Liver (tissue), 9 donors: Measurements from ENCODE around the gene TXNDC16. TPM values are rescaled to one million over a fixed set of nuclear protein-coding genes. Genes with fewer than 3 reads are reported as not detected.

Experiments used
- DNase-seq: peaks from one replicate; pipeline ENCODE4 v3.0.0-alpha.2; 2017; ENCODE audit warnings: low spot score
- H3K27ac ChIP-seq, 2 donors: one replicate each; pipeline ENCODE4 v1.7.0; 2013; ENCODE audit warnings: inconsistent platforms in 2 of 2, low read length in 2 of 2, control low read depth in 1 of 2, low read depth in 1 of 2, mild to moderate bottlenecking in 1 of 2
- H3K27me3 ChIP-seq, 4 donors: one replicate each; pipeline versions ENCODE4 v1.6.1 to v1.7.0; 2013; ENCODE audit warnings: low read length in 3 of 4, inconsistent platforms in 1 of 4, mild to moderate bottlenecking in 1 of 4, moderate library complexity in 1 of 4; ENCODE audit not compliant: control insufficient read depth in 4 of 4, insufficient read depth in 4 of 4
- H3K36me3 ChIP-seq, 4 donors: one replicate each; pipeline versions ENCODE4 v1.6.1 to v1.7.0; 2013; ENCODE audit warnings: low read length in 3 of 4, mild to moderate bottlenecking in 3 of 4, low read depth in 1 of 4, moderate library complexity in 1 of 4; ENCODE audit not compliant: control insufficient read depth in 4 of 4, insufficient read depth in 3 of 4
- H3K4me1 ChIP-seq, 4 donors: one replicate each; pipeline versions ENCODE4 v1.6.1 to v1.7.0; 2013; ENCODE audit warnings: low read length in 3 of 4, mild to moderate bottlenecking in 3 of 4, moderate library complexity in 1 of 4; ENCODE audit not compliant: control insufficient read depth in 4 of 4, insufficient read depth in 4 of 4
- H3K4me3 ChIP-seq, 3 donors: one replicate each; pipeline versions ENCODE4 v1.6.1 to v1.7.0; 2013; ENCODE audit warnings: low read length in 3 of 3, control low read depth in 1 of 3, low read depth in 1 of 3, mild to moderate bottlenecking in 1 of 3
- H3K9ac ChIP-seq, 2 donors: one replicate each; pipeline ENCODE4 v1.7.0; 2013; ENCODE audit warnings: low read length in 2 of 2, mild to moderate bottlenecking in 2 of 2, moderate library complexity in 2 of 2, control low read depth in 1 of 2, low read depth in 1 of 2
- H3K9me3 ChIP-seq, 4 donors: one replicate each; pipeline versions ENCODE4 v1.6.1 to v1.7.0; 2013; ENCODE audit warnings: low read length in 3 of 4; ENCODE audit not compliant: control insufficient read depth in 4 of 4
- ATF3 ChIP-seq: IDR thresholded peaks from 2 replicates; pipeline ENCODE4 v1.6.1; 2016; ENCODE audit warnings: antibody characterized with exemption
- FOXA1 ChIP-seq: IDR thresholded peaks from 2 replicates; pipeline ENCODE4 v1.6.1; 2016; ENCODE audit warnings: antibody characterized with exemption
- GABPA ChIP-seq, 2 donors: IDR thresholded peaks in 1 of 2; conservative IDR thresholded peaks in 1 of 2; 2 replicates each; pipeline ENCODE4 v1.6.1; 2016; ENCODE audit warnings: antibody characterized with exemption in 2 of 2, mild to moderate bottlenecking in 1 of 2, moderate library complexity in 1 of 2
- HNF4G ChIP-seq: IDR thresholded peaks from 2 replicates; pipeline ENCODE4 v1.6.1; 2016; ENCODE audit warnings: antibody characterized with exemption
- JUND ChIP-seq, 2 donors: IDR thresholded peaks; 2 replicates each; pipeline ENCODE4 v1.6.1; 2016; ENCODE audit warnings: antibody characterized with exemption in 2 of 2
- NR2F2 ChIP-seq: IDR thresholded peaks from 2 replicates; pipeline ENCODE4 v1.6.1; 2016; ENCODE audit warnings: antibody characterized with exemption
- RAD21 ChIP-seq, 2 donors: IDR thresholded peaks; 2 replicates each; pipeline ENCODE4 v1.6.1; 2016; ENCODE audit warnings: antibody characterized with exemption in 2 of 2, mild to moderate bottlenecking in 2 of 2
- RXRA ChIP-seq, 2 donors: IDR thresholded peaks; 2 replicates each; pipeline ENCODE4 v1.6.1; 2017 to 2018; ENCODE audit warnings: antibody characterized with exemption in 2 of 2, mild to moderate bottlenecking in 1 of 2
- SP1 ChIP-seq: IDR thresholded peaks from 2 replicates; pipeline ENCODE4 v1.6.1; 2018; ENCODE audit warnings: antibody characterized with exemption, mild to moderate bottlenecking
- TAF1 ChIP-seq: conservative IDR thresholded peaks from 2 replicates; pipeline ENCODE4 v1.6.1; 2016; ENCODE audit warnings: antibody characterized with exemption, mild to moderate bottlenecking
- YY1 ChIP-seq: IDR thresholded peaks from 2 replicates; pipeline ENCODE4 v1.6.1; 2016; ENCODE audit warnings: antibody characterized with exemption, mild to moderate bottlenecking
- ZBTB33 ChIP-seq: IDR thresholded peaks from 2 replicates; pipeline ENCODE4 v1.6.1; 2016; ENCODE audit warnings: antibody characterized with exemption
- WGBS: extraction: QIAGEN DNeasy Blood & Tissue Kit; methylation state at CpG from one replicate; pipeline ENCODE4 v1.1.7; 2013; 5-methylcytosine and 5-hydroxymethylcytosine counted together
- polyA plus RNA-seq, 2 donors: library from polyadenylated mRNA; stranded (reverse) in 1 of 2; unstranded in 1 of 2; fragments of 200-250 nt in 1 of 2; fragments of >200 nt in 1 of 2; fragmentation: Nextera tagmentation in 1 of 2; extraction: Ambion mirVana in 1 of 2; gene quantifications; one replicate each; pipeline versions ENCODE4 v1.2.1 to v1.2.3, GENCODE V29; 2013 to 2015
- total RNA-seq, 2 donors: library from RNA; depleted of rRNA; stranded (reverse); fragments of >200 nt; gene quantifications; one replicate each; pipeline ENCODE4 v1.2.3, GENCODE V29; 2014
- TF ChIP-seq, protein P1 (sequence below): fragments of 150-350 bp; IDR thresholded peaks from 2 replicates; pipeline ENCODE4 v1.5.1; 2017; ENCODE audit warnings: improper control_type of control experiment, low read depth, low read length; ENCODE audit not compliant: missing input control
- TF ChIP-seq, protein P2 (sequence below): IDR thresholded peaks from 2 replicates; pipeline ENCODE4 v1.6.1; 2016; ENCODE audit warnings: antibody characterized with exemption, mild to moderate bottlenecking
- TF ChIP-seq, protein P3 (sequence below): IDR thresholded peaks from 2 replicates; pipeline ENCODE4 v1.6.1; 2016; ENCODE audit warnings: antibody characterized with exemption
- donor health status: healthy.
- donor health status: healthy.
- donor health status: healthy.
- donor health status: healthy.
- donor health status: healthy.

The TXNDC16 gene
- total and polyA plus RNA-seq, 4 donors: 2.0 to 16.2 (median 4.1) TPM

DNA sequence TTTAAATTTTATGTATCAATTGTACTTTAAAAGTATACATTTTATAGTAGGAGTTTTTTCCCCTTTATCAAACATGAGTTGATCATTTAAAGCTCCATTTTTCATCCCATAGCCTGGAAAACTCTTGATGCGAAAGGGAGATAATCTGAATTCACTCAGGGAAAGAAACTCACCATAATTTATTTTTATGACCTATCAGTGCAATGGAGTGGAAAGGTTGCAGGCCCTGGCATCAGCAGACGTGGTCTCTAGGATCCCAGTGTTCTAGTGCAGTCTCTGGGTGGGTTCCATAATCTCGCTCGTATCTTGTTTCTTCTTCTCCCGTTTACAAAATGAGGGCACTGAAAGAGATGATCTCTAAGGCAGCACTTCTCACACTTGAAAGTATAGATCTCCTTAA lies 153.2 kb downstream of the TXNDC16 start (continued):
- TF ChIP-seq RAD21 (IDR thresholded peaks at IDR 0.05) (no peak), NR2F2 (no peak), YY1 (no peak), HNF4G (no peak), FOXA1 (no peak), ZBTB33 (no peak)

GRCh38 chr14:52397844-52398243 lies 154.5 kb downstream of the TXNDC16 start:
- TF ChIP-seq, protein P1, sequence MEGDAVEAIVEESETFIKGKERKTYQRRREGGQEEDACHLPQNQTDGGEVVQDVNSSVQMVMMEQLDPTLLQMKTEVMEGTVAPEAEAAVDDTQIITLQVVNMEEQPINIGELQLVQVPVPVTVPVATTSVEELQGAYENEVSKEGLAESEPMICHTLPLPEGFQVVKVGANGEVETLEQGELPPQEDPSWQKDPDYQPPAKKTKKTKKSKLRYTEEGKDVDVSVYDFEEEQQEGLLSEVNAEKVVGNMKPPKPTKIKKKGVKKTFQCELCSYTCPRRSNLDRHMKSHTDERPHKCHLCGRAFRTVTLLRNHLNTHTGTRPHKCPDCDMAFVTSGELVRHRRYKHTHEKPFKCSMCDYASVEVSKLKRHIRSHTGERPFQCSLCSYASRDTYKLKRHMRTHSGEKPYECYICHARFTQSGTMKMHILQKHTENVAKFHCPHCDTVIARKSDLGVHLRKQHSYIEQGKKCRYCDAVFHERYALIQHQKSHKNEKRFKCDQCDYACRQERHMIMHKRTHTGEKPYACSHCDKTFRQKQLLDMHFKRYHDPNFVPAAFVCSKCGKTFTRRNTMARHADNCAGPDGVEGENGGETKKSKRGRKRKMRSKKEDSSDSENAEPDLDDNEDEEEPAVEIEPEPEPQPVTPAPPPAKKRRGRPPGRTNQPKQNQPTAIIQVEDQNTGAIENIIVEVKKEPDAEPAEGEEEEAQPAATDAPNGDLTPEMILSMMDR: no peak
- TF ChIP-seq SP1: no peak
- TF ChIP-seq ATF3: no peak
- no peak for TF ChIP-seq ZBTB33
- TF ChIP-seq, protein P2, sequence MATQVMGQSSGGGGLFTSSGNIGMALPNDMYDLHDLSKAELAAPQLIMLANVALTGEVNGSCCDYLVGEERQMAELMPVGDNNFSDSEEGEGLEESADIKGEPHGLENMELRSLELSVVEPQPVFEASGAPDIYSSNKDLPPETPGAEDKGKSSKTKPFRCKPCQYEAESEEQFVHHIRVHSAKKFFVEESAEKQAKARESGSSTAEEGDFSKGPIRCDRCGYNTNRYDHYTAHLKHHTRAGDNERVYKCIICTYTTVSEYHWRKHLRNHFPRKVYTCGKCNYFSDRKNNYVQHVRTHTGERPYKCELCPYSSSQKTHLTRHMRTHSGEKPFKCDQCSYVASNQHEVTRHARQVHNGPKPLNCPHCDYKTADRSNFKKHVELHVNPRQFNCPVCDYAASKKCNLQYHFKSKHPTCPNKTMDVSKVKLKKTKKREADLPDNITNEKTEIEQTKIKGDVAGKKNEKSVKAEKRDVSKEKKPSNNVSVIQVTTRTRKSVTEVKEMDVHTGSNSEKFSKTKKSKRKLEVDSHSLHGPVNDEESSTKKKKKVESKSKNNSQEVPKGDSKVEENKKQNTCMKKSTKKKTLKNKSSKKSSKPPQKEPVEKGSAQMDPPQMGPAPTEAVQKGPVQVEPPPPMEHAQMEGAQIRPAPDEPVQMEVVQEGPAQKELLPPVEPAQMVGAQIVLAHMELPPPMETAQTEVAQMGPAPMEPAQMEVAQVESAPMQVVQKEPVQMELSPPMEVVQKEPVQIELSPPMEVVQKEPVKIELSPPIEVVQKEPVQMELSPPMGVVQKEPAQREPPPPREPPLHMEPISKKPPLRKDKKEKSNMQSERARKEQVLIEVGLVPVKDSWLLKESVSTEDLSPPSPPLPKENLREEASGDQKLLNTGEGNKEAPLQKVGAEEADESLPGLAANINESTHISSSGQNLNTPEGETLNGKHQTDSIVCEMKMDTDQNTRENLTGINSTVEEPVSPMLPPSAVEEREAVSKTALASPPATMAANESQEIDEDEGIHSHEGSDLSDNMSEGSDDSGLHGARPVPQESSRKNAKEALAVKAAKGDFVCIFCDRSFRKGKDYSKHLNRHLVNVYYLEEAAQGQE: no peak
- TF ChIP-seq HNF4G: no peak
- no peak for TF ChIP-seq FOXA1
- TF ChIP-seq RAD21 (IDR thresholded peaks at IDR 0.05): no peak
- no peak for TF ChIP-seq RXRA (IDR thresholded peaks at IDR 0.05)
- TF ChIP-seq, protein P3, sequence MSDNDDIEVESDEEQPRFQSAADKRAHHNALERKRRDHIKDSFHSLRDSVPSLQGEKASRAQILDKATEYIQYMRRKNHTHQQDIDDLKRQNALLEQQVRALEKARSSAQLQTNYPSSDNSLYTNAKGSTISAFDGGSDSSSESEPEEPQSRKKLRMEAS: no peak
- TF ChIP-seq GABPA (IDR thresholded peaks at IDR 0.05 in 1 of 2, conservative IDR thresholded peaks at IDR 0.05 in 1 of 2): no peak
- no peak for TF ChIP-seq TAF1
- no peak for TF ChIP-seq NR2F2
- TF ChIP-seq YY1: no peak
- no peak for TF ChIP-seq JUND (IDR thresholded peaks at IDR 0.05)
- Histone ChIP-seq H3K9ac (no peak overlapping the region), H3K36me3 (no peaks in the 10 kb centered on the region), H3K27ac (no peak overlapping the region), H3K4me3 (no peak overlapping the region), H3K27me3 (no peaks in the 10 kb centered on the region), H3K9me3 (no peaks in the 10 kb centered on the region), H3K4me1 (no peaks in the 10 kb centered on the region)
- no peak for DNase-seq
- 85% methylated on average over 5 of the region's 5 CpGs for WGBS
